ENCODE results near the gene TSPEAR.

The TSPEAR gene

DNA sequence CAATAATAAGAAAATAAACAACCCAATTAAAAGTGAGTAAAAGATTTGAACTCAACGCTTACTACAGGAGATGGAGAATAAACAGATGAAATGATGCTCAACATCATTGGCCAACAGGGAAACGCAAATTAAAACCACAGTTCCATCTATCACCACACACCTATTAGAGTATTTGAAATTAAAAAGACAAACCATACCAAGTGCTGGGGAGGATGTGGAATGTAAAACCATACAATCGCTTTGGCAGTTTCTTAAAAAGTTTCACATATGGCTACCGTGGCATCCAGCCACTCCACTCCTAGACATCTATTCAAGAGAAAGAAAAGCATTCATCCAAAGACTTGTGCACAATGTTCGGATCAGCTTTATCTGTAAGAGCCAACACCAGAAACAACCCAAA, 257.3 kb downstream of the TSPEAR start:
- in situ Hi-C loops (cut with MboI; ENCODE audit: low sequenced_read_pairs, unreplicated experiment): loop anchor here (25.0 kb wide), 3 partner anchors 92 to 617 kb away; partner anchors contain the start of gene TRPM2
- TF ChIP-seq, protein P1, sequence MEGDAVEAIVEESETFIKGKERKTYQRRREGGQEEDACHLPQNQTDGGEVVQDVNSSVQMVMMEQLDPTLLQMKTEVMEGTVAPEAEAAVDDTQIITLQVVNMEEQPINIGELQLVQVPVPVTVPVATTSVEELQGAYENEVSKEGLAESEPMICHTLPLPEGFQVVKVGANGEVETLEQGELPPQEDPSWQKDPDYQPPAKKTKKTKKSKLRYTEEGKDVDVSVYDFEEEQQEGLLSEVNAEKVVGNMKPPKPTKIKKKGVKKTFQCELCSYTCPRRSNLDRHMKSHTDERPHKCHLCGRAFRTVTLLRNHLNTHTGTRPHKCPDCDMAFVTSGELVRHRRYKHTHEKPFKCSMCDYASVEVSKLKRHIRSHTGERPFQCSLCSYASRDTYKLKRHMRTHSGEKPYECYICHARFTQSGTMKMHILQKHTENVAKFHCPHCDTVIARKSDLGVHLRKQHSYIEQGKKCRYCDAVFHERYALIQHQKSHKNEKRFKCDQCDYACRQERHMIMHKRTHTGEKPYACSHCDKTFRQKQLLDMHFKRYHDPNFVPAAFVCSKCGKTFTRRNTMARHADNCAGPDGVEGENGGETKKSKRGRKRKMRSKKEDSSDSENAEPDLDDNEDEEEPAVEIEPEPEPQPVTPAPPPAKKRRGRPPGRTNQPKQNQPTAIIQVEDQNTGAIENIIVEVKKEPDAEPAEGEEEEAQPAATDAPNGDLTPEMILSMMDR (IDR thresholded peaks at IDR 0.05; ENCODE audit: borderline replicate concordance, control extremely low read depth, extremely low read depth, insufficient read depth, missing control alignments): no peak
- no peak for DNase-seq (ENCODE audit: low spot score)

DNA sequence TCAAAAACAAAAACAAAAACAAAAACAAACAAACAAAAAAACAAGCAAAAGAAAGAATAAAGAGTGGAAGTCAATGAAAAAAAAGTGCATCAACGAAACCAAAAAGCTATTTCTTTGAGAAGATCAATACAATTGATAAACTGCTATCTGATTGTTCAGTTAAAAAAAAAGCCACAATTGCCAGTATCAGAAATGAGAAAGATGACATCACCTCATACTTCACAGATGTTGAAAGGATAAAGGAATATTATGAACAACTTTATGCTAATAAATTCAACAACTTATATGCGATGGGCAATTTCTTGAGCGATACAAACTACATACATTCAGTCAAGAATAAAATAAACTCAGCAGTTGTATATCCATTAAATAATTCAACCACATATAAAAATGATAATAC, 258.3 kb downstream of the TSPEAR start:
- DNase-seq (ENCODE audit: low spot score): no peak
- in situ Hi-C loops (cut with MboI; ENCODE audit: low sequenced_read_pairs, unreplicated experiment): loop anchor here (25.0 kb wide), 3 partner anchors 91 to 616 kb away; partner anchors contain the start of gene TRPM2
- TF ChIP-seq, protein P1 (IDR thresholded peaks at IDR 0.05; ENCODE audit: borderline replicate concordance, control extremely low read depth, extremely low read depth, insufficient read depth, missing control alignments): no peak

GRCh38 chr21:44450999-44451398, 260.4 kb downstream of the TSPEAR start:
- no peak for DNase-seq (ENCODE audit: low spot score)
- TF ChIP-seq, protein P1 (IDR thresholded peaks at IDR 0.05; ENCODE audit: borderline replicate concordance, control extremely low read depth, extremely low read depth, insufficient read depth, missing control alignments): no peak
- in situ Hi-C loops (cut with MboI; ENCODE audit: low sequenced_read_pairs, unreplicated experiment): loop anchor here (25.0 kb wide), 3 partner anchors 89 to 614 kb away; partner anchors contain the start of gene TRPM2

GRCh38 chr21:44450402-44450801, 261.0 kb downstream of the TSPEAR start:
- in situ Hi-C loops (cut with MboI; ENCODE audit: low sequenced_read_pairs, unreplicated experiment): loop anchor here (25.0 kb wide), 3 partner anchors 88 to 613 kb away; partner anchors contain the start of gene TRPM2
- no peak for DNase-seq (ENCODE audit: low spot score)

DNA sequence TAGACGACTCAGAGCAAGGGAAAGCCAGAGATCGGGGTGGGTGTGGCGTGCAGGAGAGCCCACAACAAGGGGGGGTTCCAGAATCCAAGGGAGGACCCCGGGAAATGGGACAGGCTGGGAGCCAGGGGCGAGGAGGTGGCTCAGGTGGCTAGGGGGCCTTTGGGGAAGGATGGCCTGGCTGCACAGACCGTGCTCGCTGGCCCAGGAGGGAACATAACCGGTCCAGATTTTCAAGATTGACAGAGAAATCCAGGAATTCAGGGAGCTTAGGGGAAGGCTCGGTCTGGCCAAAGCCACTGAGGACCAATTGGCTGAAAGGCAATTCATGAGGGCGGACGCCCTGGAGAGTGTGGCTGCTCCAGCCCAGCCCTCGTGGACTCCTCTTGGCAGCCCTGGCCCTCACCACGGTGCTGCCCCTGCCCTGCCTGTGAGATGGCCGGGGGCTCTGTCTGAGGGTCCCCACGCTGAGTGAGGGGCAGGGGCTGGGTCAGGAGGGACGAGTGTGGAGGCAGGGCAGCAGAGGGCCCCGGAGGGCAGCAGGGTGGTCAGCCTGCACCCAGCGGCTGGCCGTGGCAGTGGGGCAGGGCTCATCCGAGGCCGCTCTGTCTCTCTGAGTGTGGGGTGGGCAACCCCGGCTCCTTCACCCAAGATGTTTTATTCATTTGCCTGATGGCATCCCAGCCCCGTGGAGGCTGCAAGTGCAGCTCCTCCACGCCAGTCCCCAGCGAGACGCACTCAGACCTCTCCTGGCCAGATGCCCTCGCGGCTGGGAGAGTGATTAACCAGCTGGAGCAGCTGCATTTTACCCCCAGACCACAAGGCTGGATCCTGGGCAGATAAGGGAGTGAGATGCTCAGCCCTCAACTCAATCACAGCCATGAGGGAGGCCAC, 261.7 kb downstream of the TSPEAR start:
- DNase-seq (ENCODE audit: low spot score): no peak
- TF ChIP-seq, protein P1 (IDR thresholded peaks at IDR 0.05; ENCODE audit: borderline replicate concordance, control extremely low read depth, extremely low read depth, insufficient read depth, missing control alignments): no peak
- in situ Hi-C loops (cut with MboI; ENCODE audit: low sequenced_read_pairs, unreplicated experiment): loop anchor here (25.0 kb wide), 3 partner anchors 87 to 612 kb away; partner anchors contain the start of gene TRPM2

More at GRCh38 chr21:44450402-44450801, 261.0 kb downstream of the TSPEAR start:
- TF ChIP-seq, protein P1 (IDR thresholded peaks at IDR 0.05; ENCODE audit: borderline replicate concordance, control extremely low read depth, extremely low read depth, insufficient read depth, missing control alignments): no peak

- in situ Hi-C loops (cut with MboI; ENCODE audit: low sequenced_read_pairs, unreplicated experiment): no loop called here
Observed at GRCh38 chr21:44448651-44449131, 262.7 kb downstream of the TSPEAR start.

More at GRCh38 chr21:44448651-44449131, 262.7 kb downstream of the TSPEAR start:
- TF ChIP-seq, protein P1 (IDR thresholded peaks at IDR 0.05; ENCODE audit: borderline replicate concordance, control extremely low read depth, extremely low read depth, insufficient read depth, missing control alignments): no peak
- DNase-seq (ENCODE audit: low spot score): no peak

Data from GM13976 (cell line).